Measurements from ENCODE around the gene VGLL3.

The VGLL3 gene

GRCh38 chr3:86951322-86951721 is 39.6 kb downstream of the VGLL3 start:
- no peaks in the 10 kb centered on the region for H3K9me3 ChIP-seq (ENCODE audit: control insufficient read depth, low read length)
- H3K36me3 ChIP-seq (ENCODE audit: control insufficient read depth, insufficient read depth, low read length), result no peaks in the 10 kb centered on the region
- no peak overlapping the region for H3K27ac ChIP-seq (ENCODE audit: low read depth, low read length, severe bottlenecking)
- H3K4me3 ChIP-seq (ENCODE audit: extremely low read depth, insufficient read depth, low read length, poor library complexity, severe bottlenecking), result no peak overlapping the region
- H3K4me1 ChIP-seq (ENCODE audit: control insufficient read depth, insufficient read depth, low read length, poor library complexity, severe bottlenecking), result no peaks in the 10 kb centered on the region

DNA sequence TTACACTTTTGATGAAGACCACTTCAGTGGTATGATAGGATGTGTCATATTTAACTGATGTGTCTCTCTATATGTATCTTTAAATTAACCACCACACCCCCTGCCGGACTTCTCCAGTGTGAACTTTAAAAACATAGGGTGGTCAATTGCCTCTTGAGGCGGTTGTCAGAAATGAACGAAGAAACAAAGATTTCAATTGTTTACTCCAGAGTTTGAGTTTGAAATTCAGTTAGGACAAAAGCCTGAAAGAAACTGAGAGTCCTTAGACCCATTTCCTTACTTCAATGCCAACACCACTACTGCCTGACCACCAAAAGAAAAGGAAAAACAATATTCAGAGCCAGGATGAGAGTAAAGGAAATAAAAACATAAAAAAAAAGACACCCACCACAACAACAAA is 40.2 kb downstream of the VGLL3 start:
- Histone ChIP-seq H3K4me1 (ENCODE audit: control insufficient read depth, insufficient read depth, low read length, poor library complexity, severe bottlenecking) (no peaks in the 10 kb centered on the region), H3K9me3 (ENCODE audit: control insufficient read depth, low read length) (no peaks in the 10 kb centered on the region), H3K27ac (ENCODE audit: low read depth, low read length, severe bottlenecking) (no peak overlapping the region), H3K4me3 (ENCODE audit: extremely low read depth, insufficient read depth, low read length, poor library complexity, severe bottlenecking) (no peak overlapping the region), H3K36me3 (ENCODE audit: control insufficient read depth, insufficient read depth, low read length) (no peaks in the 10 kb centered on the region)
- WGBS, 2 experiments (ENCODE audit: insufficient coverage in 2 of 2), result 85 to 90% methylated on average over 2 of the region's 3 CpGs

DNA sequence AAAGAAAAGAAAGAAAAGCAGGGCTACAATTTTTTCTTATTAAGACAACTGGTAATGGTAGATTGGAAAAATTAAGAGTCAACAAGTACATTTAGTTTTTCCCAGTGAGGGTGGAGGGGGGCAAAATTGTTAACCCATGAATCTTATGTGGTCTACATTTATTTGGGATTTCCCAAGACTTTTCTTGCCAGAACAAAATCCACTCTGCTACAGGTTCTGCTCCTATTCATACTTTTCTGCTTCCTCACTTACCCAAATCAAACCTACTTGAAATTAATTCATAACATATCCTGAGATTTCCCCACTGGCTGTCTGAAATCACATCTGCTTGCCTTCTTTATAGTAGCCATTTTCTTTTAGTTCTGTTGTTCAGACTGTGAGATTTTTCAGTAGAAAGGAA is 41.1 kb downstream of the VGLL3 start:
- H3K9me3 ChIP-seq (ENCODE audit: control insufficient read depth, low read length), result no peaks in the 10 kb centered on the region
- H3K4me3 ChIP-seq (ENCODE audit: extremely low read depth, insufficient read depth, low read length, poor library complexity, severe bottlenecking), result no peak overlapping the region
- no peaks in the 10 kb centered on the region for H3K4me1 ChIP-seq (ENCODE audit: control insufficient read depth, insufficient read depth, low read length, poor library complexity, severe bottlenecking)
- H3K36me3 ChIP-seq (ENCODE audit: control insufficient read depth, insufficient read depth, low read length), result no peaks in the 10 kb centered on the region
- no peak overlapping the region for H3K27ac ChIP-seq (ENCODE audit: low read depth, low read length, severe bottlenecking)

DNA sequence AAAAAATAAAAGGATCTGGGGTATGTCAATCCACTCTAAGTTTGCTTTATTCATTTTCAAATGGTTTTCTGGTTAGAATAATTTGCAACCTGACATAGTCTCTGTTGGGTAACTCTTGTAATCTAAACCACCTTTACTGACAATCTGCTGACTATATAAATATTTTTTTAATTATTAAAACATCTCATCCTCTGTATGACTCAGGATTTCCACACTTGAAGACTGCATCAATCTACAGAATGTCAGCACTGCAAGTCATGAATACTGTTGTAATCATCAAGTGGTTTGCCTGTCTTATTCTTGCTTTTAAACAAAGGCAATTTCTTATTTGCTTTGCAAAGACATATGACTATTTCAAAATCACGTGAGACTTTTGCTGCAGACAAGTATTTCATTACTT is 42.1 kb downstream of the VGLL3 start:
- H3K4me3 ChIP-seq (ENCODE audit: extremely low read depth, insufficient read depth, low read length, poor library complexity, severe bottlenecking), result no peak overlapping the region
- WGBS, 2 experiments (ENCODE audit: insufficient coverage in 2 of 2), result 67 to 100% methylated on average over 1 of the region's 1 CpG
- no peaks in the 10 kb centered on the region for H3K36me3 ChIP-seq (ENCODE audit: control insufficient read depth, insufficient read depth, low read length)
- no peaks in the 10 kb centered on the region for H3K4me1 ChIP-seq (ENCODE audit: control insufficient read depth, insufficient read depth, low read length, poor library complexity, severe bottlenecking)
- H3K27ac ChIP-seq (ENCODE audit: low read depth, low read length, severe bottlenecking), result no peak overlapping the region
- H3K9me3 ChIP-seq (ENCODE audit: control insufficient read depth, low read length), result no peaks in the 10 kb centered on the region

- no peaks in the 10 kb centered on the region for H3K4me1 ChIP-seq (ENCODE audit: control insufficient read depth, insufficient read depth, low read length, poor library complexity, severe bottlenecking)
- H3K36me3 ChIP-seq (ENCODE audit: control insufficient read depth, insufficient read depth, low read length), result no peaks in the 10 kb centered on the region
- no peak overlapping the region for H3K4me3 ChIP-seq (ENCODE audit: extremely low read depth, insufficient read depth, low read length, poor library complexity, severe bottlenecking)
- H3K27ac ChIP-seq (ENCODE audit: low read depth, low read length, severe bottlenecking), result no peak overlapping the region
- H3K9me3 ChIP-seq (ENCODE audit: control insufficient read depth, low read length), result no peaks in the 10 kb centered on the region
- no CpG with 5 or more reads among the region's 3 CpGs for WGBS, 2 experiments (ENCODE audit: insufficient coverage in 2 of 2)
These were observed 48.7 kb downstream of the VGLL3 start for GRCh38 chr3:86942206-86942605.

- Histone ChIP-seq H3K9me3 (ENCODE audit: control insufficient read depth, low read length) (no peaks in the 10 kb centered on the region), H3K4me1 (ENCODE audit: control insufficient read depth, insufficient read depth, low read length, poor library complexity, severe bottlenecking) (no peaks in the 10 kb centered on the region), H3K36me3 (ENCODE audit: control insufficient read depth, insufficient read depth, low read length) (no peaks in the 10 kb centered on the region), H3K4me3 (ENCODE audit: extremely low read depth, insufficient read depth, low read length, poor library complexity, severe bottlenecking) (no peak overlapping the region), H3K27ac (ENCODE audit: low read depth, low read length, severe bottlenecking) (no peak overlapping the region)
- 100% methylated on average over 1 of the region's 3 CpGs; no CpG with 5 or more reads in 1 of the 2 experiments for WGBS, 2 experiments (ENCODE audit: insufficient coverage in 2 of 2)
These were observed 52.4 kb downstream of the VGLL3 start for GRCh38 chr3:86938416-86939105.

DNA sequence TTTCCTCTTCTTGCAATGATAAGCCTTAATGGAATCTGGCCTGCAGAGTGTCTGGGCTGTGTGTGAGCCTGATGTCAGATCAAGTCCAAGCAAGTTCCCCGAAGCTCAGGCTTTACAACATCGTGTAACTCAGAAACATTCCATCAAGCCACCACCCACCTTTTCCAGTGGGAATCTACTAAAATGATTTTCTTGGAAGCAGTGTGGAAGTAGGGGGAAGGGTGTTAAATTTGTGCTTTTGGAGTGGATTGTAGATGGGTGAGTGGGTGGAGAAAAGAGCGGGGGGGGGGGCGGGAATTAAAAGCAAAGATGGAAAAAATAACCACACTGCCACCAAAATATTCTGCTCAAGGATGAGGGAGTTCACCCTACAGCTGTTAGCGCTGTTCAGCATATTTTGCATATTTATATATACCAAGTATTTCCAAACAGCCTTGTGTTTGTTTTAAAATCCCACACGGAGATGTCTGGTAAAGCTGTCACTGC is 53.6 kb downstream of the VGLL3 start:
- H3K4me3 ChIP-seq (ENCODE audit: extremely low read depth, insufficient read depth, low read length, poor library complexity, severe bottlenecking), result no peak overlapping the region
- no CpG with 5 or more reads among the region's 6 CpGs for WGBS, 2 experiments (ENCODE audit: insufficient coverage in 2 of 2)
- no peaks in the 10 kb centered on the region for H3K4me1 ChIP-seq (ENCODE audit: control insufficient read depth, insufficient read depth, low read length, poor library complexity, severe bottlenecking)
- no peaks in the 10 kb centered on the region for H3K36me3 ChIP-seq (ENCODE audit: control insufficient read depth, insufficient read depth, low read length)
- no peaks in the 10 kb centered on the region for H3K9me3 ChIP-seq (ENCODE audit: control insufficient read depth, low read length)
- no peak overlapping the region for H3K27ac ChIP-seq (ENCODE audit: low read depth, low read length, severe bottlenecking)

DNA sequence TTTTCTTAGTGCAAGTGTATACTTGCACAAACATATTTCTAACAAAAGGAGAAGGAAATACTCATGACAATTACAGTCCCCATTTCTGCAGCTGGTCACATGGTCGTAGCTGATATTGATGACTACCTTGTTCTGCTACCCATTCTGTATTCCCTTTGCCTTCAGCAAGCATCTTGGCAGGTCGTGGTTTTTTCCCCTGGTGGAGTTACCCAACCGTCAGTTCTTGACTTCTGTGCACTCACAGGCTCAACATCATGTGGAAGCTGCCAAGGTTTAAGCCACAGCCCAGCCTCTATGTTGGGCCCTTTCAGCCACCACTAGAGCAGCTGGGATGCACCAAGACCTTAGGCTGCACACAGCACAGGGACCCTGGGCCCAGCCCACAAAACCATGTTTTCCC is 56.1 kb downstream of the VGLL3 start:
- Histone ChIP-seq H3K9me3 (ENCODE audit: control insufficient read depth, low read length) (no peaks in the 10 kb centered on the region), H3K4me3 (ENCODE audit: extremely low read depth, insufficient read depth, low read length, poor library complexity, severe bottlenecking) (no peak overlapping the region), H3K4me1 (ENCODE audit: control insufficient read depth, insufficient read depth, low read length, poor library complexity, severe bottlenecking) (no peaks in the 10 kb centered on the region), H3K36me3 (ENCODE audit: control insufficient read depth, insufficient read depth, low read length) (no peaks in the 10 kb centered on the region), H3K27ac (ENCODE audit: low read depth, low read length, severe bottlenecking) (no peak overlapping the region)
- WGBS, 2 experiments (ENCODE audit: insufficient coverage in 2 of 2), result 84 to 92% methylated on average over 3 of the region's 3 CpGs

GRCh38 chr3:86930831-86931230 is 60.1 kb downstream of the VGLL3 start:
- H3K27ac ChIP-seq (ENCODE audit: low read depth, low read length, severe bottlenecking), result no peak overlapping the region
- H3K4me3 ChIP-seq (ENCODE audit: extremely low read depth, insufficient read depth, low read length, poor library complexity, severe bottlenecking), result no peak overlapping the region
- 86 to 100% methylated on average over 1 of the region's 3 CpGs for WGBS, 2 experiments (ENCODE audit: insufficient coverage in 2 of 2)
- H3K36me3 ChIP-seq (ENCODE audit: control insufficient read depth, insufficient read depth, low read length), result no peaks in the 10 kb centered on the region
- H3K9me3 ChIP-seq (ENCODE audit: control insufficient read depth, low read length), result no peaks in the 10 kb centered on the region
- no peaks in the 10 kb centered on the region for H3K4me1 ChIP-seq (ENCODE audit: control insufficient read depth, insufficient read depth, low read length, poor library complexity, severe bottlenecking)

GRCh38 chr3:86930181-86930580 is 60.8 kb downstream of the VGLL3 start:
- no peak overlapping the region for H3K4me3 ChIP-seq (ENCODE audit: extremely low read depth, insufficient read depth, low read length, poor library complexity, severe bottlenecking)
- no CpG with 5 or more reads among the region's 1 CpG for WGBS, 2 experiments (ENCODE audit: insufficient coverage in 2 of 2)
- no peaks in the 10 kb centered on the region for H3K36me3 ChIP-seq (ENCODE audit: control insufficient read depth, insufficient read depth, low read length)
- no peaks in the 10 kb centered on the region for H3K9me3 ChIP-seq (ENCODE audit: control insufficient read depth, low read length)
- no peak overlapping the region for H3K27ac ChIP-seq (ENCODE audit: low read depth, low read length, severe bottlenecking)
- H3K4me1 ChIP-seq (ENCODE audit: control insufficient read depth, insufficient read depth, low read length, poor library complexity, severe bottlenecking), result no peaks in the 10 kb centered on the region

DNA sequence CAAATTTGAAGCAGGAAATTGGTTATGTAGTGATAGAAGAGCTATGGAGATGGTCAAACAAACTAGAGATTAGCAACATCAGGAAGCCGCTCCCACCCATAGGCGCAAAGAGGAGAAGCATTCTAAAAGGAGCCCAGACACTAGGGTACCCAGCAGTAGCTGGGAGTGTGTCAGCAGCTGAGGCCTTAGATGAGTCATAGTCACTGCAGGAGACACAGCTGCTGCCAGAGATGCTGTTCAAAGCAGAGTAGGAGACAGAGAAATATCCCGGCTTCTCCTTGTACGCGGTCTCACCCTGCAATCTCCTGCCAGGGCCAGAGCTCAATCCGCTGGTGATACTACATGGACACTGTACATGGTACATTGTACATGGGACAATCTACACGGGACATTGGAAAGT is 61.9 kb downstream of the VGLL3 start:
- Histone ChIP-seq H3K27ac (ENCODE audit: low read depth, low read length, severe bottlenecking) (no peak overlapping the region), H3K9me3 (ENCODE audit: control insufficient read depth, low read length) (no peaks in the 10 kb centered on the region)

More for the DNA sequence above, 61.9 kb downstream of the VGLL3 start:
- no peak overlapping the region for H3K4me3 ChIP-seq (ENCODE audit: extremely low read depth, insufficient read depth, low read length, poor library complexity, severe bottlenecking)
- no peaks in the 10 kb centered on the region for H3K4me1 ChIP-seq (ENCODE audit: control insufficient read depth, insufficient read depth, low read length, poor library complexity, severe bottlenecking)
- H3K36me3 ChIP-seq (ENCODE audit: control insufficient read depth, insufficient read depth, low read length), result no peaks in the 10 kb centered on the region
- WGBS, 2 experiments (ENCODE audit: insufficient coverage in 2 of 2), result 88 to 96% methylated on average over 6 to 7 of the region's 7 CpGs
